ENCODE results near the gene ADK.

DNA sequence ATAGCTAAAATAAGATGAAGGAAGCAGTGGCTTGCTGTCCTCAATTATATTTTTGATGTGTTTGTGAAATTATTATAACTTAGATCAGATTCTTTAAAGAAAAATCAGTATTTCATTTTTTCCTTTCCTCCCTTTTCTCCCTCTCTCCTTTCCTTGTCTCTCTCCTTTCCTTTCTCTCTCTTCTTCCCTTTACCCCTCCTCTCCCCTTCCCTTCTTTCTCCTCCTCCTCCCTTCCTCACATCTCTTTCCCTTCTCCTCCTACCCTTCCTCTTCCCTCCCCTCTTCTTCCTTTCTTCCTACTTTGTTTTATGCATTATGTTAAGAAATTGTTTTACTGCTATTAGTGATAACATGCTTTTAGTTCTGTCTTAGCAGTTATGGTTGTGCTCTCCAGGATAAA is 171.5 kb downstream of the ADK start:
- no peak for TF ChIP-seq CTCF (IDR thresholded peaks at IDR 0.05; ENCODE audit: insufficient read depth, low read depth, low read length)
- TF ChIP-seq EZH2 (IDR thresholded peaks at IDR 0.05; ENCODE audit: insufficient read depth, low read length) = no peak
